ENCODE results near the gene LRRC8E.

GRCh38 chr19:7916103-7916954 is 28.0 kb downstream of the LRRC8E start:
- TF ChIP-seq POLR2A (IDR thresholded peaks at IDR 0.05; ENCODE audit: low read length) (no peak), GATA1 (IDR thresholded peaks at IDR 0.05; ENCODE audit: low read depth, low read length) (no peak)

Measured in erythroblast (primary cell).